Stimulated activated CD8-positive, alpha-beta memory T cell treated with anti-CD3 and anti-CD28 coated beads, Interleukin-4, amount 100 ng/mL, for 4 hours (primary cell): ENCODE results near the gene GPR146.
A peak's percentile ranks its signal among the peaks of the same experiment; 100 is the strongest.

Source experiments
- DNase-seq, 2 donors: peaks; one replicate each; pipeline ENCODE4 v3.0.0-alpha.2; 2020; ENCODE audit warnings: low read depth in 2 of 2, low spot score in 1 of 2

Gene GPR146

DNA sequence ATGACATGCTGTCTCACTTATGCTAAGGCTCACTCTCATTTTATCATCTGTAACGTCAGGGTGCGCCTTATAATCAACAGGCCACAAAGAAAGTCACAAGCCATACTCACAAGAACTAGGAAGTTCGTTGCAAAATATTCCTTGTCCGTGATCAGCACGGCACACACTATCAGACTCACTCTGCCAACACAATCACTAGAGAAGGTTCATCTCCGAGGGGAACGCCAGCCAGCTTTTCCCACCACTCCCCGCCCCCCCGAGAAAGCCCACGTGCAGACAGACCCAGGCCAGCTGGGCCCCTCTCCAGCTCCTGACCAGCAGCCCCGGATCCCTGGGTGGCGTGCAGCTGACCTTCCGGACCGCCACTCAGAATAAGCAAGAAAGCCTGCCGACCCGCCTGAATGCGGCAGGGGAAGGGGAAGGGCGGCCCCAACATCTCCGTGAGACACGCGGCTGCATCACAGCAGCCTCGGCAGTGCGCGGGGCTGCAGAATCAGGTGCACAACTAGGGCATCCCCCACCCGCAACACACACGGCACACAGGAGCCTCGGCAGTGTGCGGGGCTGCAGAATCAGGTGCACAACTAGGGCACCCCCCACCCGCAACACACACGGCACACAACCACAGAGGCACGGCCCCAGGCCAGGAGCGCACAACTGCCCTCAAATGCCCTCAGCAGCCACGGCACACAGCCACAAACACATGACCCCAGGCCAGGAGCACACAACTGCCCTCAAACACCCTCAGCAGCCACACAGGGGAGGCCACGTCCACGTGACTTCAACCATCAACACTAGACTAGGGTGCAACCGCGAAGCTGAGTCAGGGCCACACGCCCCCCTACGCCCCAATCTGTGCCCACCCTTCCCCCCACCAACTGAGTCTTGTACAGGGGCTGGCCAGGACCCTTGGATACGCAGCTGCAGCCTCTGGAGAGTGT lies 2.5 kb upstream of the GPR146 start:
- DNase-seq = peak in 1 of 2 donors; percentile 23

- no peak for DNase-seq
Observed at GRCh38 chr7:1042492-1042833, 1.9 kb upstream of the GPR146 start.

- no peak for DNase-seq
Observed at GRCh38 chr7:1043552-1044188, 676 bp upstream of the GPR146 start.

DNA sequence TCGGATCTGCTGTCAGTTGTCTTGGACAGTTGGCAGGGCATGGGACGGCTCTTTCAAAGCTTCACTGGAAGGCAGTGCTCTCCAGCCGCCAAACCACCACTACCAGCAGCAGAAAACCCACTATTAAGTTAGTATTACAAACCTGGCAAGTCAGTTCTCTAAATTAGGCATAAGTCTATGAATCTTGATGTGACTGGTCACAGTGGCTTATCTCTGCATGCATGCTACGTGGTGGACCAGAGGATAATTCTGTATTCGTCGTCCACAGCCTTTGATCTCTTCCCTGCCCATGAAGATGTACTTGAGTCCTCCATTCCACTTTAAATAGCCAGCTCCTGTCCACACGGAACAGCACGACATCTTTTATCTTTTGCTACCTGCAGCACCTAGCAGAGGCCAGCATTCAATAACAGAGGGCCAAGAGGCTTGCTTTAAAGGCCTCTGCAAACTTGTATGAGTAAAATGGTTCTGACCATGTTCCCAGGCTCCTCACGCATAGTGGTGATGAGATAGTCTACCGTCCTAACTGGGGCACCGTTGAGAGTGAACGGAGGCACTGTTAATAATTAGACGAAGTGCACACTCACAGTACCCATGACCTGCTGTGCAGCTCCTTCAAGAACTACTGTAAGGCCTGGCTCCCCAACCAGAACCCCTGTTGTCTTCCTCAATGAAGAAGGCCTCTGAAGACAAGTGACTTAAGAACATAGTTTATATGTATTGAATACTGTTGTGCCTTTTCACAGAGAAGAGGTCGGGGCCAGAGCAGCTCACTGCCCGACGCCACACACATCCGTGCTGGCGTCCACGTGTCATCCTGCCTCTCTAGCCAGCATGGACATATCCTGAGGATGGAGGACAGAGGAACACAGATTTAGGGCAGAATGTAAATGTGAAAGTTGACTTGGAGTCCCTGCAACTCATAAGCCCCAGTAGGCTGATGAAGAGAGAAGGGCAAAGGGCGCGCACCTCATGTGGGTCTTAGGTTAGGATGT lies 1.0 kb downstream of the GPR146 start:
- no peak for DNase-seq

- no peak for DNase-seq
Observed at GRCh38 chr7:1046722-1047679, 2.7 kb downstream of the GPR146 start.

DNA sequence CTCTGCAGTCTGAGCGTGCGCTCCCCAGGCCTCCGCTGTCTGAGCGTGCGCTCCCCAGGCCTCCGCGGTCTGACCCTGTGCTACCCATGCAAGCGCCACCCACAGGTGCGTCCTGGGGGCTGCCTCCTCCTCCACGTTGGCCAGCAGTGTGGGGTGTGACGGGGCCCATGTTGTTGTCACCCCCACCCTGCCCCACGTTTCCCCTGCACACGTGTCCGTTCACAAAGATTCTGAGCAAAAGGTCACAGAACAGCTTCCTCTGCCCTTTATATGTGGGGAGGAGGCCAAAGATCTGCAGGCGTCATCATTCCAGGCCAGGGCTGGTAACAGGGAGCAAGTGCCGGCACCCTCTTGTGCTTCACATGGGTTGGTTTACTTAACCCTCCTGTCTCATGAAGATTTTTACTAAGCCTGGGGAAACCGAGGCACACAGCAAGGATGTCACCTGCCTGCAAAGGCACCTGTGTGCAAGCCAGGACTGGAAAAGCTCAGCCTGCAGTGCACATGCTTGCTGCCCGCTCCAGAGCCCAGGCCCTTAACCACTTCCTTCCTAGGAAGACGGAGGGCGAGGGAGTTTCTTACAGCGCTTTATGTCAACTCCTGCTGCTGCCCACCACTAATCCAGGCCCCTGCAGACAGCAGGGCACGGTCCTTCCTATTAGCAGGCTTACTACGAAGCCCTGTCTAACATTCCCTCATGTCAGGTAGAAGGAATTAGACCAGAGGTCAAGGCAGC lies 4.8 kb downstream of the GPR146 start:
- no peak for DNase-seq

DNA sequence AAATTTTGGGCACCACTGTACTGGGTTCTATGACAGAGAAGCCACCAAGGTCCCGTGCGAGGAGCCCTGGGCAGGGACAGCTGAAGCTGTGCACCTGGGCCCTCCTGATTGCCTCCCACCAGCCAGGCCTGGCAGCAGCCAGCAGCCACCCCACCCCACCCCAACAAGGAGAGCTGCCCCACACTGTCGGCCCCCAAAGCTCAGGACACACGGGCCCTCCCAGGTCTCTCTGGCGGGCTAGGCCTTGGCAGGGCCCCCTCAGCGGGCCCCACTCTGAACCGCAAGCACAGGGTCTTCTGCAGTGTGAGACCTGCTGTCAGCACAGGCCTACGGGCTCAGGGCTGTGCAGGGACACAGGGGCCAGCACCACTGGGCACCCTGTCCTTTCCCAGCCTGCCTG lies 5.5 kb downstream of the GPR146 start:
- no peak for DNase-seq

DNA sequence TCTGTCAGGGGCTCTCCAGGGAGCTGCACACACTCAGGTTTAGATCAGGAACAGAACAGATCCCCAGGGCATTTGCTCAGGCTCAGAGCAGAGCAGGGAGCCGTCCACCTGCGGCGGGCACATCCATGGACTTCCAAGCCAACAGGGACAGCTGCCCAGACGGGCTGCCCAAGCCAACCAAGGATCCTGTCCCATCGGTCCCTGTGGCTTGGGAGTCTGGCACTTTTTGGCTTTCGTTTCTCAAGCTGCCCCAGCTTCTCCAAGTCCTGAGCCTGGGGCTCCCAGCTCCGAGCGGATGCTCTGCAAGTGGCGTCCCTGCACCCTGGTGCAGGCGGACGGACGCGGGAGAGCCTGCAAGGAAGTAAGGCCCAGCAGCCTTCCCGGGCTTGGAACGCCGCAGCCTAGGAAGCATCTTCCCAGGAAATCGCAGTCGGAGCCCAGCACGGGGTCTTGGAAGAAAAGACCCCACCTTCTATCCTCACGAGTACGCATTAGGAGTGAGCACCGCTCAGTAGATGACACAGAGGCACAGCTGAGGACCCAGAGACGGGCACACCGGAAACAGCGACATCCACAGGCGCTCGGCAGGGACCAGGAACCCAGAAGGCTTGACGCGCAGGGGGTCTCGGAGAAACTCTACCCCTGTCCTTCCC lies 6.0 kb downstream of the GPR146 start:
- no peak for DNase-seq

DNA sequence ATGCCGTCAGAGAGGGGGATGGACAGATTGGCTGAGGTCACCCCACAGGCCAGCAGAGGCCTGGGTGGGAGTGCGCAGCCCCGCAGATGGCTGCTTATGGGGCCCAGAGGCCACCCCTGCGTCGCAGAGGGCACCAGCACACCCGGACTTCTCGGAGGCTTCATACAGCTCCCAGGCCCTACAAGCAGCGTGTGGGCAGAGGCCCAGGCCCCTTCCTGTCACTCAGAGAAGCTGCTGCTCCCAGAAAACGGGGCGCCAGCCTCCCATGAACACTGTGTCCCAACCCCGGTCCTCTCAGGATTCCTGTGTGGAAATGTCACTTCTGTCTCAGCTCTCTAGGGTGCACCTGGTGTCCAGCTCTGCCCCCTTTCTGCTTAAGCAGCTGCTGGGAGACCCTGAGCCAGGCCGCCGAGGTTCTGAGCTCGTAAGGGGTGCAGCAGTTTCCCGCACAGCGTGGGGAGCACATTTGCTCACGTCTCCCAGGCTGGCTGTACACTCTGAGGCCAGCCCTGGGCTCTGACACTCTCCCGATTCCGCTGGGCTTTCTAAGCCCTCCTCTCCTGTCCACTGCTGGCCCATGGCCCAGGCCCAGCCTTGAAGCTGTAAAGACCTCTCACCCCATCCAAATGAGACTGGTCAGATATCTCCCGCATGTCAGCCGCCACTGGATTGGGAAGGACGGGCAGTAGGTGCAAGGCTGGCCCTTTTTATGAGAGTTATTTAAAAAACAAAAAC lies 6.8 kb downstream of the GPR146 start:
- DNase-seq = no peak

GRCh38 chr7:1052031-1052818 lies 7.9 kb downstream of the GPR146 start:
- no peak for DNase-seq

GRCh38 chr7:1053002-1053411 lies 8.7 kb downstream of the GPR146 start:
- DNase-seq = no peak

GRCh38 chr7:1053816-1054370 lies 9.5 kb downstream of the GPR146 start:
- no peak for DNase-seq

DNA sequence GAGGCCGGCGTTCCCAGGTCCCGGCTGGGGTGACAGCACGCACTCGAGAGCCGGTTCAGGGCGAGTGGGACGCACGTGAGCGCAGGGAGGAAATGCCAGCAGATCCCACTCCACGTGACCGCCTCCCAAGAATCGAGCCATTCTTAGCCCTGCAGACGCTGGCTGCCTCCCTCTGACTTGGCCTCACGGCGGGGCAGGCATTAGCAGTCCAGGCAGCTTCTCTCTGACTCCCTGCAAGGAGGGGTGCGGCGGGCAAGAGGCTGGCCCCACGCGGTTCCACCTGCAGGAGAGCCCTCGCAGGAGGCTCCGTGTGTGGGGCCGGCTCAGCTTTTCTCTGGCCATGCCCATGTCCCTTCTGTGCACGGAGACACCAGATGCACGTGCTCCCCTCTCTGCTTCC lies 10.1 kb downstream of the GPR146 start:
- DNase-seq = no peak

GRCh38 chr7:1054861-1055450 lies 10.6 kb downstream of the GPR146 start:
- no peak for DNase-seq

GRCh38 chr7:1055491-1055955 lies 11.2 kb downstream of the GPR146 start:
- DNase-seq = no peak

DNA sequence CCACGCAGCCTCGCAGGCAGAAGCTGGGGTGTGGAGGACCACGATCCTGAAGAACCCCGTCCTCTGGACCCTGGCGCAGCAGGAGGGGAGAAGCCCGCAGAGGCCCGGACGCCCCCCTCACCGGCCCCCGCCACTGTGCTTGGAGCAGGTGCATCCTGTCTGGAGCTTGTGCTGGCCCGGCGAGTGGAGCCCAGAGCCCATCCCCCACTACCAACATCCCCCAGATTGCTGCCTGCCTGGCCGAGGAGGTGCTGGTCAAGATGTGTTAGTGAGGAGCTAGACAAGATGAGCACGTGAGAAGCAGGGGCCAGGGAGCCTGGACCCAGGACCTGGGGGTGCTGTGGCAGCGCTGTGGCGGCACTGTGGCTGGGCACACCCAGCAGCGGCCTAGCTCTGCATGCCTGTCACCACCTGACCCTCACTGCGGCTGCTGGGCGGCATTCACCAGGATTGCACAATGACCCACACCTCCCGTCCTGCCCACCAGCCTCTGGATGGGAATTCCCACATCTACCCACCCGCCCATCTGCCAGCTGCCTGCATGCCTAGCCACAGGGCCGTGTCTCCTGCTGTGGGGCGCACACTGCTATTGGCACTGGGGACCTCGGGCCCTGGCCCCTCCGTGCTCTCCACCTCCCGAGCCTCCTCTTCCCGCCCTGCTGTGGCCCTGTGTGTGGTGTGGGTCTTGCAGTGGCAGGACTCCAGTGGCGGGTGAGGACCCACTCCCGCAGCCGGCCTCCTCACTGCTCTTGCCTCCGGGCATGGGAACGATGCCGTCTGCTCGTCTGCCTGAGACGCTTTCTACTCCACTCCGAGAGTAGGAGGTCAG lies 11.8 kb downstream of the GPR146 start:
- DNase-seq = no peak
